ENCODE results near the gene PTPRN2.

DNA sequence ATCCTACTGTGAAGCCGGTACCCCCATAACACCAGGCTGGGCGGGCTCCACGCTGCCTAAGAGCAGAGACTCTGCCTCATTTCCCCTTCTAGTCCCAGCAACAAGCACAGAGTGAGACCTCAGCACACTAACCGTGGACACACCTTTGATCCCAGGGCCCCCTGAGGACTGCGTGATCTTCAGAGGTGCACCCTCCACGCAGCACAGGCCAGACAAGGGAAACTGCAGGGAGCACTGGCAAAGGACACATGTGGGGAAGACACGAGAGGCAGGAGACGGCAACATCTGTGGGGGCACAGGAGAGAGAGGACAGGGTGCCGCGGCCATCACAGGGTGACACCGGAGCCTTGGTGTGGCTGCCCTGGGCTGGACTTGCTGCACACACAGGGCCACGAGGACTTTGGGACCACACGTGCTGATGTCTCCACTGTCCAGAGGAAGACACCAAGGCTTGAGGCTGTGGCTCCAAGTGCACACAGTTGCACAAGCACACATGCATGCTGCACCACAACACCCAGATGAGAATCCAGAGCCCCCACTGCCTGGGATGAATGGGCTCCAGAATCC is 128.8 kb downstream of the PTPRN2 start:
- TF ChIP-seq, protein P1, sequence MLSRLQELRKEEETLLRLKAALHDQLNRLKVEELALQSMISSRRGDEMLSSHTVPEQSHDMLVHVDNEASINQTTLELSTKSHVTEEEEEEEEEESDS (CRISPR knock-in tag; IDR thresholded peaks at IDR 0.05; ENCODE audit: borderline replicate concordance) = no peak
- TF ChIP-seq, protein P2, sequence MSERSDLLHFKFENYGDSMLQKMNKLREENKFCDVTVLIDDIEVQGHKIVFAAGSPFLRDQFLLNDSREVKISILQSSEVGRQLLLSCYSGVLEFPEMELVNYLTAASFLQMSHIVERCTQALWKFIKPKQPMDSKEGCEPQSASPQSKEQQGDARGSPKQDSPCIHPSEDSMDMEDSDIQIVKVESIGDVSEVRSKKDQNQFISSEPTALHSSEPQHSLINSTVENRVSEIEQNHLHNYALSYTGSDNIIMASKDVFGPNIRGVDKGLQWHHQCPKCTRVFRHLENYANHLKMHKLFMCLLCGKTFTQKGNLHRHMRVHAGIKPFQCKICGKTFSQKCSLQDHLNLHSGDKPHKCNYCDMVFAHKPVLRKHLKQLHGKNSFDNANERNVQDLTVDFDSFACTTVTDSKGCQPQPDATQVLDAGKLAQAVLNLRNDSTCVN (CRISPR knock-in tag; IDR thresholded peaks at IDR 0.05; ENCODE audit: borderline replicate concordance) = no peak
- TF ChIP-seq RAD21 (CRISPR knock-in tag; IDR thresholded peaks at IDR 0.05) = no peak
- TF ChIP-seq ZNF24 (IDR thresholded peaks at IDR 0.05) = no peak
- TF ChIP-seq MAX (IDR thresholded peaks at IDR 0.05) = no peak
- no peak for TF ChIP-seq FLYWCH1 (CRISPR knock-in tag; IDR thresholded peaks at IDR 0.05)
- TF ChIP-seq ZNF235 (CRISPR knock-in tag; IDR thresholded peaks at IDR 0.05; ENCODE audit: borderline replicate concordance) = no peak
- no peak for TF ChIP-seq MBD4 (IDR thresholded peaks at IDR 0.05; ENCODE audit: borderline replicate concordance, low read length)
- TF ChIP-seq POLR2A (IDR thresholded peaks at IDR 0.05; ENCODE audit: insufficient read depth in 1 of 2, low read depth in 2 of 2, low read length in 2 of 2) = no peak
- TF ChIP-seq, protein P3, sequence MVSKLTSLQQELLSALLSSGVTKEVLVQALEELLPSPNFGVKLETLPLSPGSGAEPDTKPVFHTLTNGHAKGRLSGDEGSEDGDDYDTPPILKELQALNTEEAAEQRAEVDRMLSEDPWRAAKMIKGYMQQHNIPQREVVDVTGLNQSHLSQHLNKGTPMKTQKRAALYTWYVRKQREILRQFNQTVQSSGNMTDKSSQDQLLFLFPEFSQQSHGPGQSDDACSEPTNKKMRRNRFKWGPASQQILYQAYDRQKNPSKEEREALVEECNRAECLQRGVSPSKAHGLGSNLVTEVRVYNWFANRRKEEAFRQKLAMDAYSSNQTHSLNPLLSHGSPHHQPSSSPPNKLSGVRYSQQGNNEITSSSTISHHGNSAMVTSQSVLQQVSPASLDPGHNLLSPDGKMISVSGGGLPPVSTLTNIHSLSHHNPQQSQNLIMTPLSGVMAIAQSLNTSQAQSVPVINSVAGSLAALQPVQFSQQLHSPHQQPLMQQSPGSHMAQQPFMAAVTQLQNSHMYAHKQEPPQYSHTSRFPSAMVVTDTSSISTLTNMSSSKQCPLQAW (CRISPR knock-in tag; IDR thresholded peaks at IDR 0.05) = no peak
- TF ChIP-seq TEAD2 (CRISPR knock-in tag; IDR thresholded peaks at IDR 0.05) = no peak
- TF ChIP-seq JUNB (CRISPR knock-in tag; IDR thresholded peaks at IDR 0.05; ENCODE audit: borderline replicate concordance) = no peak
- TF ChIP-seq, protein P4, sequence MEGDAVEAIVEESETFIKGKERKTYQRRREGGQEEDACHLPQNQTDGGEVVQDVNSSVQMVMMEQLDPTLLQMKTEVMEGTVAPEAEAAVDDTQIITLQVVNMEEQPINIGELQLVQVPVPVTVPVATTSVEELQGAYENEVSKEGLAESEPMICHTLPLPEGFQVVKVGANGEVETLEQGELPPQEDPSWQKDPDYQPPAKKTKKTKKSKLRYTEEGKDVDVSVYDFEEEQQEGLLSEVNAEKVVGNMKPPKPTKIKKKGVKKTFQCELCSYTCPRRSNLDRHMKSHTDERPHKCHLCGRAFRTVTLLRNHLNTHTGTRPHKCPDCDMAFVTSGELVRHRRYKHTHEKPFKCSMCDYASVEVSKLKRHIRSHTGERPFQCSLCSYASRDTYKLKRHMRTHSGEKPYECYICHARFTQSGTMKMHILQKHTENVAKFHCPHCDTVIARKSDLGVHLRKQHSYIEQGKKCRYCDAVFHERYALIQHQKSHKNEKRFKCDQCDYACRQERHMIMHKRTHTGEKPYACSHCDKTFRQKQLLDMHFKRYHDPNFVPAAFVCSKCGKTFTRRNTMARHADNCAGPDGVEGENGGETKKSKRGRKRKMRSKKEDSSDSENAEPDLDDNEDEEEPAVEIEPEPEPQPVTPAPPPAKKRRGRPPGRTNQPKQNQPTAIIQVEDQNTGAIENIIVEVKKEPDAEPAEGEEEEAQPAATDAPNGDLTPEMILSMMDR (CRISPR knock-in tag; IDR thresholded peaks at IDR 0.05) = no peak
